Transverse colon (tissue), 4 donors: ENCODE measurements around the gene TMEM88. TPM values are rescaled to one million over a fixed set of nuclear protein-coding genes. Genes with fewer than 3 reads are reported as not detected.
A peak's percentile ranks its signal among the peaks of the same experiment; 100 is the strongest.

Source experiments
- DNase-seq: peaks from one replicate; pipeline ENCODE4 v3.0.0-alpha.2; 2019
- H3K27ac ChIP-seq, 4 donors: fragments of 200-600 bp; sonication (generic); 2 replicates each; pipeline ENCODE4 v1.5.1; 2016 to 2018; ENCODE audit warnings: inconsistent platforms in 4 of 4
- H3K27me3 ChIP-seq: fragments of 200-600 bp; sonication (generic); 2 replicates; pipeline ENCODE4 v1.5.1; 2017; ENCODE audit warnings: inconsistent platforms
- H3K36me3 ChIP-seq, 4 donors: fragments of 200-600 bp; sonication (generic); 2 replicates each; pipeline ENCODE4 v1.5.1; 2017 to 2019; ENCODE audit warnings: inconsistent platforms in 4 of 4
- H3K4me1 ChIP-seq, 4 donors: fragments of 200-600 bp; sonication (generic); 2 replicates each; pipeline ENCODE4 v1.5.1; 2017 to 2020; ENCODE audit warnings: inconsistent platforms in 4 of 4
- H3K4me3 ChIP-seq, 4 donors: fragments of 200-600 bp; sonication (generic); 1 replicate in 1 of 4; 2 replicates in 3 of 4; pipeline versions ENCODE4 v1.5.1 to v1.6.1; 2017 to 2019; ENCODE audit warnings: inconsistent platforms in 4 of 4
- H3K9me3 ChIP-seq, 2 donors: fragments of 200-600 bp; sonication (generic); 2 replicates each; pipeline ENCODE4 v1.5.1; 2017 to 2019; ENCODE audit warnings: inconsistent platforms in 2 of 2
- CTCF ChIP-seq, 5 experiments: fragments of 200-600 bp in 3 of 5; fragments of 450-650 bp in 2 of 5; sonication (generic) in 3 of 5; IDR thresholded peaks; 1 replicate in 2 of 5; 2 replicates in 3 of 5; pipeline ENCODE4 v1.5.1; 2016 to 2017; ENCODE audit warnings: antibody characterized with exemption in 5 of 5, inconsistent platforms in 3 of 5, mild to moderate bottlenecking in 2 of 5, moderate library complexity in 1 of 5
- EP300 ChIP-seq: sonication (generic); formaldehyde crosslinking; IDR thresholded peaks from one replicate; pipeline ENCODE4 v1.6.1; 2017; ENCODE audit warnings: antibody characterized with exemption, low read depth
- POLR2A ChIP-seq: fragments of 450-650 bp; IDR thresholded peaks from one replicate; pipeline ENCODE4 v1.6.1; 2016; ENCODE audit warnings: antibody characterized with exemption, mild to moderate bottlenecking, moderate library complexity
- POLR2AphosphoS5 ChIP-seq, 3 donors: sonication (generic); formaldehyde crosslinking; IDR thresholded peaks; one replicate each; pipeline ENCODE4 v1.6.1; 2016; ENCODE audit warnings: antibody characterized with exemption in 3 of 3
- WGBS, 2 donors: methylation state at CpG; one replicate each; pipeline ENCODE4 v1.1.5; 2018; ENCODE audit warnings: low coverage in 1 of 2; 5-methylcytosine and 5-hydroxymethylcytosine counted together
- in situ Hi-C, 4 donors: fragments of 200-750 bp; cut with MboI; loops; one replicate each; pipeline versions ENCODE4 v1.15.0 to v1.15.1; 2017; ENCODE audit warnings: low sequenced_read_pairs in 3 of 4, low pct_ligation_motif_present in 1 of 4, low pct_unique_long_range_greater_than_20kb in 1 of 4
- intact Hi-C: fragments of 100-400 bp; cut with DNase I; formaldehyde crosslinking; loops from one replicate; pipeline ENCODE4 v1.15.1; 2023; ENCODE audit warnings: low total_unique reads
- total RNA-seq, 4 donors: library from RNA; depleted of rRNA; stranded (reverse); fragments of >200 nt; gene quantifications; one replicate each; pipeline ENCODE4 v1.1.0, GENCODE V29; 2016

TMEM88 gene
- total RNA-seq, 4 donors from 2014 or later: 2.4 to 13.1 (median 6.8) TPM

- Histone ChIP-seq H3K9me3 (no peaks in the 10 kb centered on the region), H3K27ac (no peak overlapping the region), H3K4me3 (no peak overlapping the region), H3K27me3 (no peaks in the 10 kb centered on the region), H3K4me1 (peaks cover 0 to 6% (median 2%) of the 10 kb centered on the region in 4 donors), H3K36me3 (peaks cover 0 to 5% (median 0%) of the 10 kb centered on the region in 4 donors)
- in situ Hi-C loops (loop anchor here in 2 of 4 donors (25.0 kb wide), 1 partner anchor 114 kb away; no protein-coding TSS in a partner anchor), intact Hi-C loops (loop anchor here (5.0 kb wide), 1 partner anchor 109 kb away; no protein-coding TSS in a partner anchor)
- TF ChIP-seq POLR2AphosphoS5 (IDR thresholded peaks at IDR 0.05): no peak
- no peak for TF ChIP-seq EP300
- TF ChIP-seq CTCF (IDR thresholded peaks at IDR 0.05): no peak
- TF ChIP-seq POLR2A: no peak
- no peak for DNase-seq
- 69 to 75% methylated on average over 4 of the region's 4 CpGs for WGBS, 2 donors
Observed at GRCh38 chr17:7873051-7873450, 18.2 kb downstream of the TMEM88 start.

- intact Hi-C loops: no loop called here
- no peaks in the 10 kb centered on the region for H3K27me3 ChIP-seq
- no peaks in the 10 kb centered on the region for H3K9me3 ChIP-seq
- H3K4me1 ChIP-seq: peaks cover 0 to 17% (median 4%) of the 10 kb centered on the region in 4 donors
- H3K4me3 ChIP-seq: no peak overlapping the region
- no peak for DNase-seq
- no peak overlapping the region for H3K27ac ChIP-seq
- in situ Hi-C loops: no loop called here
- H3K36me3 ChIP-seq: peaks cover 0 to 16% (median 0%) of the 10 kb centered on the region in 4 donors
- WGBS, 2 donors: 81 to 85% methylated on average over 2 of the region's 2 CpGs
- TF ChIP-seq CTCF (IDR thresholded peaks at IDR 0.05) (no peak), POLR2AphosphoS5 (IDR thresholded peaks at IDR 0.05) (no peak), POLR2A (no peak), EP300 (no peak)
Observed at GRCh38 chr17:7875804-7876370, 21.0 kb downstream of the TMEM88 start.

- H3K4me1 ChIP-seq: peaks cover 4 to 40% (median 22%) of the 10 kb centered on the region in 4 donors
- no peak overlapping the region for H3K4me3 ChIP-seq
- intact Hi-C loops (no loop called here), in situ Hi-C loops (no loop called here)
- H3K9me3 ChIP-seq: no peaks in the 10 kb centered on the region
- no peak overlapping the region for H3K27ac ChIP-seq
- peaks cover 0 to 11% (median 0%) of the 10 kb centered on the region in 4 donors for H3K36me3 ChIP-seq
- no peak for DNase-seq
- TF ChIP-seq POLR2A (no peak), CTCF (IDR thresholded peaks at IDR 0.05) (no peak), POLR2AphosphoS5 (IDR thresholded peaks at IDR 0.05) (no peak), EP300 (no peak)
- H3K27me3 ChIP-seq: no peaks in the 10 kb centered on the region
- WGBS, 2 donors: 81 to 97% methylated on average over 3 to 7 of the region's 7 CpGs
Observed at GRCh38 chr17:7878234-7878633, 23.4 kb downstream of the TMEM88 start.

- H3K9me3 ChIP-seq: no peaks in the 10 kb centered on the region
- no peak overlapping the region for H3K4me3 ChIP-seq
- no peak for DNase-seq
- in situ Hi-C loops: no loop called here
- H3K27ac ChIP-seq: peak overlapping the region in 1 of 4 donors; percentile 95
- peaks cover 0 to 11% (median 0%) of the 10 kb centered on the region in 4 donors for H3K36me3 ChIP-seq
- intact Hi-C loops: no loop called here
- 46 to 47% methylated on average over 3 of the region's 3 CpGs for WGBS, 2 donors
- TF ChIP-seq POLR2A: no peak
- no peak for TF ChIP-seq EP300
- TF ChIP-seq CTCF (IDR thresholded peaks at IDR 0.05): no peak
- no peak for TF ChIP-seq POLR2AphosphoS5 (IDR thresholded peaks at IDR 0.05)
- peaks cover 8 to 51% (median 30%) of the 10 kb centered on the region in 4 donors for H3K4me1 ChIP-seq
- no peaks in the 10 kb centered on the region for H3K27me3 ChIP-seq
Observed at GRCh38 chr17:7880076-7880868, 25.4 kb downstream of the TMEM88 start.
